NOMO-1 treated with DMSO at 0.1 percent for 48 hours (cell line): ENCODE data around the gene ZNF319.
A peak's percentile ranks its signal among the peaks of the same experiment; 100 is the strongest.

Experiments
- DNase-seq: peaks from one replicate; lab custom pipeline; 2025; ENCODE audit not compliant: unreplicated experiment; lab: John Stamatoyannopoulos, UW

Gene ZNF319

DNA sequence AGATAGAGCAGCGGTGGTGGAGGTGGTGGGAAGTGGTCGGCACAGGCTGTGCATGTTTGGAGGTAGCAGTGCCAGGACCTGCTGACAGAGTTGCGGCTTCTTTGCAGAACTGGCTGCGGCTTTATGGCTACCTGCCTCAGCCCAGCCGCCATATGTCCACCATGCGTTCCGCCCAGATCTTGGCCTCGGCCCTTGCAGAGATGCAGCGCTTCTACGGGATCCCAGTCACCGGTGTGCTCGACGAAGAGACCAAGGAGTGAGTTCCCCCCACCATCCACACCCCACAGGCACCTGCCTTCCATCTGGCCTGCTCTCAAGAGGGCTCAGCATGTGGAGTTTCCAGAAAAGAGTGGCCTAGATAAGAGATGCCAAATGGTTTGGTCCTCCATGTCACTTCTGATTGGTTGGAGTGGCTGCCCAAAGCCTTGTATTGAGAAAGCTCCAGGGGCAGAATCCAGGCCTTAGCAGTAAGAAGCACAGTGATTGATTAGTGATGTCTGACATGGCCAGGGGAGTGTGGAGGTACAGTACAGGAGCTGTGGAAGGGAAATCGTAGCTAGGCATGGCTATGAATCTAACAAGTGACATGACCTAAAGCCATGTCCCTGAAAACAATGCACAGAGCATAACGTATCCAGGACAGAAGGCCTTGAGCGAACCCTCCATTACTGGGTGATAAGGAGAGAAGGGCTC, 37.0 kb upstream of the ZNF319 start:
- no peak for DNase-seq

GRCh38 chr16:58036943-58037342, 36.5 kb upstream of the ZNF319 start:
- no peak for DNase-seq

DNA sequence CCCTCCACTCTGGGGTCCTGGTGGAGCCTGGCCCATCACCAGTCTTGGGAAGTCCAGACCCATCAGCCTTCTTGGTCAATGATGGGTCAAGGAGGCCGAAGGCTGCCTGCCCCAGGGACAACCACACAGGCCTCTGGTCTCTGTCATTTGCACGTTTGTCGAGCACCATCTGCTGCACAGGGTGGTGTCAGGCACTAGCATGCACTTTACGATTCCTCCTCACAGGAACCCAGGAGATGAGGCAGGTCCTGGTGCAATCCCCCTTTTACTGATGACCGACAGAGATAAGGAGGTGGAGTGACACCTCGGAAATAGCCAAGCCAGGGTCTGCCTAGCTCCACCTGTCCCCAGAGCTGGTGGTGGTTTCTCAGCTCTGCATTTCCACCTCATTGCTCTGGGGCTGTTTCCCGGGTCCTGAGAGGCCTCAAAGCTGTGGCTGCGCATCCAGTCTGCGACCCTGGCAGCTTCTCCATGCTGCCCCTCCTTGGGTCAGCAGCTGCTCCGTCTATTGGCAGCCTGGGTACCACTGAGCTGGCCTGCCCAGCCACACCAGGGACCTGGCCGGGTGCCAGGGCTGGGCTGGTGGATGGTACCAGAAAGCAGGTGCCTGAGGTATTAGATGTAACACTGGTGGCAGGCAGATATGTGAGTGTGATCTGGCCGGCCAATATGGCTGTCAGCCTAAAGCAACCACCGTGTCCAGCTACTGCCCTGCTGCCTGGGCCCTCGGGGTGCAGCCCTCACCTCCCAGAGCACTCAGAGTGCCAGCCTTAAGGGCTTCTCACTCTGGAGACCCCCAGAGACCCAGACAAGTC, 35.1 kb upstream of the ZNF319 start:
- no peak for DNase-seq

- no peak for DNase-seq
Observed at GRCh38 chr16:58034774-58035173, 34.3 kb upstream of the ZNF319 start.

GRCh38 chr16:58034128-58034685, 33.7 kb upstream of the ZNF319 start:
- DNase-seq = no peak

- no peak for DNase-seq
Observed at GRCh38 chr16:58032710-58033293, 32.3 kb upstream of the ZNF319 start.

DNA sequence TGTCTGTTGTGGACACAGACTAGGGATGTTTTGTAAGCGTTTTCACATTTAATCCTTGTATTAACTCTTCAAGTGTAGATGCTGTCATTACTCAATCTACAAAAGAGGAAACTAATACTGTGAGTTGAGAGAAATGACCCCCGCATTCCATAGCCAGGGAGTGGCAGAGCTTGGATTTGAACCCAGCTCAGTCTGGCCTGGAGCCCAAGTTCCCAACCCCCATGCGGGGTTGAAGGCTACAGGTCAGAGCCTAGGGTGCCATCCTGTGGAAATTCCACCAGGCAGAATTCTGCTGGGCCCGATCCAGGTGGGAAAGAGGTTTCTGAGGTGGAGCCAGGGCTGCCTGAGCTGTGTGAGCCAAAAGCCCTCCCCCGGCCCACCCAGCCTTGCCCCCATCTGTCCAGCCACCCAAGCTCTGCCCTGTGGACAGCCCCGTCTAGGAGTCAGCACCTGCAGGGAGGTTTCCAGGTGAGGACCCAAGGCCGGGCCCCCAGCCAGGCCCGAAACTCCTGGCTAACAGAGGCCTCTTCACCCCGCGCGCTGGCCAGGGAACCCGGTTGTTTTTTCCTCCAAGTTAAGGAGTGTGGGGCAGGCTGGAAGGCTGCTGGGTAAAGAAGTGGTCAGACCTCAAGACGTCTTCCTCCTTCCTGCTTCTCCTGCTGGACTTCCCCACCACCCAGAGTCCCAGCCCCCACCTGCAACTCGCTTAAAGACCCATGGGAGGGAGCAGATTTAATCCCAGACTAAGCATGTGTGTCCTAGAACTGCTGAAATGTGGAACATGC, 30.7 kb upstream of the ZNF319 start:
- DNase-seq = no peak

- DNase-seq = no peak
Observed at GRCh38 chr16:58030136-58030840, 29.8 kb upstream of the ZNF319 start.

GRCh38 chr16:58029410-58029809, 28.9 kb upstream of the ZNF319 start:
- no peak for DNase-seq

DNA sequence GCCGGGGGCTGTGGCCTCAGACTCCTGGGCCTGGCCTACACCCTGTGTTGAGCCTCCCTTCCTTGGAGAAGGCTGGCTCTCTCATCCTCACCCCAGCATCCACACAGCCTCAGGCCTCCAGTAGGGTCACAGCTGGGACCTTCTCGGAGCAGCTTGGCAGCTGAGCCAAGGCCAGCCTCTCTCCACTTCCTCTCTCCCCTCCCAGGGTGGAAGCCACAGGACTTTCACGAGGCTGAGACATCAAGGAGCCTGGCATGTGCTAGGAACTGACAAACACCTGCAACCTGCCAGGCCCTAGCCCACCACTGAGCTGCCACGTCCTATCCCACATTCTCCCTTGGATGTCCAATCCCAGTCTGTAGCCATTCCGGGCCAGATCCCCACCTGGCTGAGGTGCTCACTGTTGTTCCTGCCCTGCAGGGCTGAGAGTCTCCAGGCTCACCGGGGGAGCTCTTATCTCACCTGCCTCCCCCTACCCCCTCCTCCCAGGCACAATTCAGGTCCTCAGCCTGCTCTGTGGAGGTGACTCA, 28.1 kb upstream of the ZNF319 start:
- DNase-seq = no peak

DNA sequence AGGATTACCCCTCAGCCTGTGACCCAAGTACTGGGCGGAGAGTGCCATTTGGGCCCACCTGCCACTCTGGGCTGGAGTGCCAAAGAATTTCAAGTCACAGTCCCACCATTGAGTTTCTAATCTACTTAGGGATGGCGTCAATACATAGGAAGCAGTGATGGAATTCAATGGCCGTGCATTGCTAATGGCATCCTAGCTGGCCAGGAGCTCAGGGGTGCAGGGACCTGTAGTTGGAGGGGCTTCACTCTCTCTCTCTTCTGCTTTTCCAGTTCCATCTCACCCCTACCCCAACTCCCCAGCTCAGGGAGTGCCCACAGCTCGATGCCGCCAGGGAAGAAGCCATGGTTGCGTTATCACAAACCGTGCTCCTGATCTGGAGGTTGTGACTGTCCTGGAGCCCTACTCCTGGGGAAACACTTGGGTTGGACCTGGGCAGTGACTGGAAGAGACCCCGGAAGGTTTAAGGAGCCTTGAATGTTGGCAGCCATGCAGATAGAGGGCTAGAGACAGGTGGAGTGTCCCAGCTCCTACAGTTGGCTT, 27.5 kb upstream of the ZNF319 start:
- DNase-seq = no peak

GRCh38 chr16:58027161-58027915, 26.9 kb upstream of the ZNF319 start:
- no peak for DNase-seq

DNA sequence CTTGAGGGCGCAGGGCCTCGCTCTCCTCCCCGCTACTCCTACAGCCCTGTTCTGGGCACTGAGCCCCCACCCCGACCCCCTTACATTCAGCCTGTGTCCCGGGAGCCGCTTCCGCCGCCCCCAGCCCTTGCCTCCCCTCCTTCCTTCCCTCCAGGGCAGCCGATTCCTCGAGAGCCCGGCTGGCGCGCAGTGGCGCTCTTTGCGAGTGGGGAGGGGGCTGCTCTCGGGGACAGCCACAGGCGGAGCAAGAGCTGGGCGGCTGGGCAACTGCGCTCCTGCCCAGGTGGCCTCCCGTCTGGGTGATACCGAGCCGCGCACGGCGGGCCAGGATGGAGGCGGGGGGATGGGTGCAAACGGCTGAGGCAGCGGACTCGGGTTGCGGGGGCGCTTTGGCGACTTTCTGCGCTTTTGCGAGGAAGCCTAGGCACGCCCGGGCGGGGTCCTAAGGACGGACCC, 26.3 kb upstream of the ZNF319 start:
- no peak for DNase-seq

DNA sequence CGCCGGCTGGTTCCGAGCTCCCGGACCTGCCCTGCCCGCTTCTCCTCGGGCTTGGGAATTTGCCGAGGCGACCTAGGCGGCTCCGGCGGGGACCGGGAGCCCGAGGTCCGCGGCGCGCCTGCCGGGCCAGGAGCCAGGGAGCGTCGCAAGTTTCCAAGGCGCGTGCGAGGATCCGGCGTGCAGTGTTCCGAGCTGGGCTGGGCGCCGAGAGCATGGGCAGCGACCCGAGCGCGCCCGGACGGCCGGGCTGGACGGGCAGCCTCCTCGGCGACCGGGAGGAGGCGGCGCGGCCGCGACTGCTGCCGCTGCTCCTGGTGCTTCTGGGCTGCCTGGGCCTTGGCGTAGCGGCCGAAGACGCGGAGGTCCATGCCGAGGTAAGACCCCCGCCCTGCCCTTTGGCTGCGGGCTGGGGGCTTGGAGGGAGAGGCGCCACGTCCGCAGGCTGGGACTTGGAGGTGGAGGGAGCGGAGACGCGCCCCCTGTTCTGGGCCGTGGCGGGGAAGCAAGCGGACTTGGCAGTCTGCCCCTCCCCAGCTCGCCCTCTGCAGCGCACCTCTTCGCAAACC, 25.8 kb upstream of the ZNF319 start:
- no peak for DNase-seq

DNA sequence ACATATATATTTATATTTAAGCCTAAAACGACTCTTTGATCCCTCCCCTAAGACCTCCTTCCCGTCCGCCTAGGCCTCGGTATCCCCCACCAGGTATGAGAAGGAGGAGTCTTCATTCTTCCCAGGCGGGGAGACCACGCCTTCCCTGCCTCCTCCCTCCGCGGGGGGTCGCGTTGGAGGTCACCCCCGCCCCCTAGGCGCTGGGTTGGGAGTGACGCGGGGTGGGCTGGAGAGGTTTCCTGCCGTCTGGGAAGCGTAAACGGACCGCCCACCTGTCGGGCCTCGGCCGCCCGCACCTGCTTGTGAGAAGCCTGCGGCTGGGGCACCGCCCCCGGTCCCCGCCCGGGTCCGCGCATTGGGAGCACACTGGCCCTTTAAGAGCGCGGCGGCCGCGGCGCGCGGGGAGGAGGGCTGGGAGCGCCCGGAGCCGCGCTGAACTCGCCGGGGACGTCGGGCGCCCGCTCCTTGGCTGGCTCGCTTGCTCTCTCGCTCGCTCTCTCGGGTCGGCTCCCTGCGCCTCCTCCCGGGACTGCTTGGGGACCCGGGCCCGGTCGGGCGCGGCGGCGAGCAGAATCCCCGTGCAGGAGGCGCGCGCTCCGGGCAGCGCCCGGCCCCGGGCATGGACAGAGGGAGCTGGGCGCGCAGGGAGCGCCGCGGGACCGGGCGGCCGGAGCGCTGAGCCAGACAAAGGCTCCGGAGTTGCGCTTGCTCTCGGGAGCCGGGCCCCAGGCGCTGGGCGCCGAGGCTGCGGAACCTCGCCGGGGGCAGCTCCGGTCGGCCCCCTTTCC, 25.1 kb upstream of the ZNF319 start, which contains the start of gene MMP15:
Gene MMP15 (plus strand): TSS at position 404 of the 788 bp plus-strand sequence. CDS start 597 bp downstream, outside the sequence.
- DNase-seq = peak; percentile 44

DNA sequence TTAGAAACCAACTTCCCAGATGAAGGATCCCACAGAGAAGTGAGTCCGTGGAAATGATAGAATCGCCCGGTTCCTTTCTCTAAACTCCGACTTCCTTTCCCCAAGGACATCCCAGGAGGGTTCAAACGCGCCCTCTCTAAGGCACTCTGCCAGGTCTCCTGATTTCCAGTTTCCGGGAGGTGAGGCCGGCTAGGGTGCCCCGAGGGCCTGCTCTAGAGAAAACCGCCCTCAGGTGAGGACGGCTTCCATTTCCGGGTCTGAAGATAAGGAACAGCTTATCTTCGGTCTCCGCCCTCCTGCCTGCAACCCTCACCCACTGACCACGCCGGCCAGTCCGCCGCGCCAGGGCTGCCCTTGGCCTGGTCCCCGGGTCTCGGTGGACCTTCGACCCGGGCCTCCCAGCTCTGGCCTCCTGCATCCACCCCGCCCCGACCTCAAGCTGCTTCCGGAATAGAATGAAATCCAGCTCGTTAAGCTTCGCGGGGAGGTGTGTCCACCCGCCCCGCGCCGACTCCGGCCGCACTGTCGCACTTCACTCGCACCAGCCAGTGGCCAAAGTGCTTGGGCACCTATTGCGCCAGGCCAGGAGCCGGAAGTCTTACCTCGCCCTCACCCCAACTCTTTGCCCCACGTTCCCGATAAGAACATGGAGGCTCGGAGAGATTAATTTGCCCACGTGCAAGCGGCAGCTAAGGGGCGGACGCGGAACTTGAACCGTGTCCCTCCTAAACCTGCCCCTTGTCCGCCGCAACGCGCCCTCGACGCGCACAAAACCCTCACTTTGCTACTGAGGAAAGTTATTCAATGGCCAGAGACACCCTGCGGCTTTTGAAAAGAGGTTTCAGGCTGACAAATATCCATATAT, 24.2 kb upstream of the ZNF319 start:
- peak; percentile 35 for DNase-seq
